NCI-H1092 (cell line): ENCODE results near the gene NUCKS1.
"Not testable (repeated sequence)": the region's sequence is repeated elsewhere in the genome, so short reads cannot be mapped to it uniquely, and the experiment has no call there.

Experiments
- DNase-seq: peaks from one replicate; lab custom pipeline; 2025; lab: John Stamatoyannopoulos, UW

The NUCKS1 gene

GRCh38 chr1:205729945-205730610, 19.9 kb downstream of the NUCKS1 start:
- no peak for DNase-seq

GRCh38 chr1:205726619-205727125, 23.3 kb downstream of the NUCKS1 start:
- no peak for DNase-seq

DNA sequence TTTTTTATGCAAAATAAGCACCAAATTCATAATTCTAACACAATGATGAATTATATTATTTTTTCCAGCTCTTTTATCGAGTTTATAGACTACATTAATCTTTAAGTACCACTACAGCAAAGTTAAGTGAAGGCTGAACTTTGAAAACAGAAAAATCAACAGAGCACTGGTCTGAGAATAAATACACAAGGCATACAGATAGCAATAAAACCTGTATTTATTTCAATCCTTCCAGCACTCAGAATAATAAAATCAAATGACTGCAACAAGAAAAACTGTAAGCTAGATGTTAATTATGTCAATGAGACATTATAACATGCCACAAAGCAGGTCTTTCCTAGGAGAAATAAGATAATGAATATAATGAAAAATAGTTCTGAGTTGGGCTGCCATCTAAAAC, 24.5 kb downstream of the NUCKS1 start:
- DNase-seq: no peak

GRCh38 chr1:205720740-205721139, 29.2 kb downstream of the NUCKS1 start:
- DNase-seq: not testable (repeated sequence)

GRCh38 chr1:205719762-205720161, 30.2 kb downstream of the NUCKS1 start:
- DNase-seq: no peak

DNA sequence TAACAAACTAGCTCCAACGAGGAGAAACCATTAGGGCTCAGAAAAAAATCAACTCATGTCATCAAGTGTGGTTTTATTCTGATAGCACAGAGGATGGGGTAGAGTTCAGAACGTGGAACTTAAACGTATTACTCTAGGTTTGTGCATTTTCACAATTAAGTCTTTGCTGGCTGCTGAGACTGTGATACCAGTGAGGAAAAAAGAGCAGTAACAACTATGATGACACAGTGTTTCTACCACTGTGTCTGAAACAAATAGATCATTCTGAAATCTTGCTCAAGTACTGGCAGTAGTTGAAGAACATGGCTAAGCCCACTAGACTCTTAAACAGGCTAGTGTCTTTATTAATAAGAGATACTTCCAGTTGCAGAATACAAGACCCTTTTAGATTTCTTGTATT, 31.0 kb downstream of the NUCKS1 start:
- no peak for DNase-seq

GRCh38 chr1:205716371-205717132, 33.4 kb downstream of the NUCKS1 start:
- no peak for DNase-seq

GRCh38 chr1:205715628-205716027, 34.4 kb downstream of the NUCKS1 start:
- no peak for DNase-seq

- no peak for DNase-seq
These were observed 35.1 kb downstream of the NUCKS1 start for GRCh38 chr1:205714906-205715246.

DNA sequence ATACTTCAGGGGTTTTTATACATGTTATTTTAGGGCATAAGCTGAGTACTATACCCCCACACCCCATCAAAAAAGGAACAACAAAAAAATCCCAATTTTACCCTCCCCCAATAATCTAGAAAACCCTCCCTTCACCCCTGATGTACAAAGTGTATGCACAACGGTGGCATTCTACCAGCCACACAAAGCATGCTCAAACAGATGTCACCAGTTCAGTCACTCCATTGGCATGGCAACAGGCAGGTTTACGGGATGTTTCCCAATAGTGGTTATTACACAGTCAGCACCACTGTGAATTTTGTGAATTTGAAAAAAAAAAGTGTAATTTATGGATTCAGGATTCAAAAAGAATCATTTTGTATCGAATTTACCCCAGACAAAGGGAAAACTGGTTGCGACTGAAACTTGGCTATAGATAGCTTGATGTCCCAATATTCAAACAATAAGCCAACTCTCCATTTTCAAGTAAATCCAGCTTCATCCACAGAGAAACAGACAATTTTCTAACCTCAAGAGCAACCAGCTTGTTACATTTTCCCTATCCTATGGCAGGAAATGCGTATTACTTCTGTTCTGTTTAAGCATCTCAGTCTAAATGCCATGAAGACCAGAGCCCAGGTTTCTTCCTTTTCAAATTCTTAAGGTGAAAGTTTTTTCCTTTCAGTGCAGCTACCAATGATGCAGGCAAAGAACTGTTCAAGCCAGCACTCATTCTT, 35.6 kb downstream of the NUCKS1 start:
- no peak for DNase-seq

GRCh38 chr1:205711105-205712048, 38.6 kb downstream of the NUCKS1 start:
- peak; percentile 80 for DNase-seq

DNA sequence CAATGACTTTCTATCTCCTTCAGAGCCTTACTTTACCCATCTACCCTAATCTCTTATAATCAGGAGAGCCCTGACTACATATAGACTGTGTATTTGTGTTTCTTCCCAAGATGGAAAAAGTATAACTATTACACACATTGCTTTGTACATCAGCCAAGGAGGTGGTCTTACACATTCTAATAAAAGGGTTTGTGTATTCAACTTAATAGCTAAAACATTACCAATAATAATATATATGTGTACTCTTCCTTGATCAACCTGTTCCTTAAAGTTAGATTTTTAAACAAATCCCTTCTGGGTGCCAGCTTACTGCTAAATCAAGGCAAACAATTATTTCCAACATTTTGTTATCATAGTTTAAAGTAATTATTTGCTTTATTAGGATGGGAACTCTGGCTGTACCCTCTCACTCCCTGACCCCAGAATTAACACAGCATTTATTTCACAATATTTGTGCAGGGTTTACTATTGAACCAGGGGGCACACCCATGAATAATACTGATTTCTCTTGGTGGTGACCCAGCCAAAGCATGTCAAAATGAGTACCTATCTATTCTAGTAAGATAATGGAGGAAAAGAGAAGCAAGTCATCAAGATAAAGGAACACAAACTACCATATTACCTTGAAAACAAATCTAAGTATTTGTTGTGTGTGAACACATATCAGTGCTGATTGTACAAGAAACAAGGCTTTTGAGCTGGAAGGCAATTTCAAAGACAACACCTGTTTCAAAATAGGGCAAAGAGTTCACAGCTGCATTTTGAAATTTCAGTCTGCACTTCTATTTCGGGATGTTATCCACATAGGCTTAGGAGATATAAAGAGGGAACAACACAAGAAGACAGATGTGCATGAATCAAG, 39.5 kb downstream of the NUCKS1 start:
- DNase-seq: no peak

GRCh38 chr1:205709640-205710039, 40.3 kb downstream of the NUCKS1 start:
- DNase-seq: no peak

GRCh38 chr1:205709059-205709398, 41.0 kb downstream of the NUCKS1 start:
- no peak for DNase-seq

GRCh38 chr1:205706601-205707502, 43.1 kb downstream of the NUCKS1 start:
- DNase-seq: no peak

- no peak for DNase-seq
These were observed 45.1 kb downstream of the NUCKS1 start for GRCh38 chr1:205704903-205705302.

DNA sequence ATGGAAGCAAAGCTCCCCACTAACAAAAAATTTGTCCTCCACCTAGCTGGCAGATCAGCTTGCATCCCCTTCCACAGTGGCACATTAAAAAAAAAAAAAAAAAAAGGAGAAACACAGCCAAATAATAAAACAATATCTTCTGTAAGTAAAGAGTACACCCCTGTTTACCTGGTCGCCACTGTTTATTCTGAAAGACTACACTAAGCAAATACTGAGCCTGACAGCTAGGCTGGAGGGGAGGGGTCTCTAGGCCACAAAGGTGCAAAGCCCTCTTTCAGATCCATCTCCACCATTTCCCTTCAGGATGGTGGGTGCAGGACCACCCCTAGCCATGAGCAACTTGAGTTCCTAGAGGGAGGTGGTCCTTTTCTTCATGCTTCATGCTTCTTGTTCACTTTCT, 46.9 kb downstream of the NUCKS1 start:
- peak; percentile 63 for DNase-seq

DNA sequence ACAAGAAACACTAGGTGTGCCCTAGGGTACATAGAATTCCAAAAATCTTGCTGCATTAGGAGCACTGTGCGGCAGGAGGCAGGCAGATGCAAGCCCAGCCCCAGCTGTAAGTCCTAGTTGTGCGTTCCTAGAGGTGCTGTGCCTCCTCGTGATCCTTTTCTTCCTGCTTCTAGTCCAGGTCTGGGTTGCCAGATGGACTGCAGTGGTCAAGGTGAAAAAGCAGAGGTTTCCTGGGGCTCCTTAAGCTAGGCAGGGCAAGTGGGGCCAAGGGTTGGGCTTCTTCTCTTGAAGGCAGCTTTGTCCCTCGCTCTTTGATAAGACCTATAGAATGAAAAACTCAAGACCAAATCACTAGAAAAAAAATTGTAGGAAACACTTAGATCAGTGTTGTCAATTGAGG, 48.1 kb downstream of the NUCKS1 start:
- DNase-seq: no peak

DNA sequence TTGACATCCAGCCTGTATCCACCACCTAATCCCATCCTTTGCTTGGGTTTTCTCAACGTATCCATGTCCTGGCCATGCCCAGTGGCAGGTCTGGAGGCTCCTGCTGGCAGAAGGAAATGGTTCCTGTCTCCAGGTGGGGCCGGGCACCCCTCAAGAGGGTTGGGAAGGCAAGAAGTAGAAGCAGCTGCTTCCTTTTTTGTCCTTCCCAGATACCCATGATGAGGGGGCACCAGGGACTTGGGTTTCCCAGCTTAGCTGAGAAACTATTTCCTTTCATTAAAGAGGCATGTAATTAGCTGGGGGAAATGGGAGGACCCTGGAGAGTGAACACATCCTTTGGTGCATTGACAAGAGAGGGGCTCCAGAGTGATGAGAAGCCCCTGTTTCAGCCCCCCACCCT, 48.6 kb downstream of the NUCKS1 start:
- no peak for DNase-seq

DNA sequence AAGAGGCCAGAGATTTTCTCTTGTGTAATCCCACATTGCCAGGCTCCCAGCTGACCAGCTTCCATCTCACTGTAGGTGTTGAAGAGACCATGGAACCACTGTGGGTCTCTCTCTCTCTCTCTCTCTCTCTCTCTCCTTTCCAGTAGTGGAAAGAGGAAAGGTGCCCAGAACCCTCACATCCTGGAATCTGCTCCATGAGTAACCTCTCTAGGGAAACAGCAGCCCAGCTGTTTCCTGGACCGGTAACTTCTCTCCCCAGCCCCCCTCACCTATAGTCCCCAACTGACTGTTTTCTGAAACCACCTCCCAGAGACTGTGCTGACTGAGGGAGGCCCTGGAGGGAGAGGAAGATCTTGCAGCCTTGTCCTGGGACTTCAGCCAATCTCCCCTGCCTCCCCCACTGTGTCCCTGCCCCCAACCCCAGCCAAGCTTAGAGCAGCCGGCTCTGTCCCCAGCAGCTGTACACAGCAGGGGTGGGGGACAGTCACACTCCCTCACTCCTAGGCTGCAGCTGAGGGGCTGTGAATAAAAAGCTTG, 49.0 kb downstream of the NUCKS1 start:
- peak; percentile 47 for DNase-seq
